SK-MEL-5 (cell line): ENCODE results near the gene TYW1B. TPM values are rescaled to one million over a fixed set of nuclear protein-coding genes. Genes with fewer than 3 reads are reported as not detected.
"Not testable (repeated sequence)": the region's sequence is repeated elsewhere in the genome, so short reads cannot be mapped to it uniquely, and the experiment has no call there.

Source experiments
- DNase-seq: peaks from one replicate; pipeline ENCODE4 v3.0.0-alpha.2; 2016; ENCODE audit warnings: low read depth, low spot score
- in situ Hi-C: cut with HindIII; loops from 2 replicates; pipeline ENCODE4 v1.10.0; 2016; ENCODE audit warnings: low sequenced_read_pairs, high pct_unique_total_duplicates, low pct_unique_long_range_greater_than_20kb
- polyA plus RNA-seq, 2 experiments: library from polyadenylated mRNA; depleted of rRNA; stranded (reverse); fragments of >200 nt; gene quantifications; 2 replicates each; pipeline ENCODE4 v1.2.3, GENCODE V29; 2015
- total RNA-seq: library from RNA; depleted of rRNA; stranded (reverse); fragments of >200 nt; shearing (Covaris generic); gene quantifications from 2 replicates; pipeline ENCODE4 v1.2.3, GENCODE V29; 2014; rRNA removed

Gene TYW1B
- total RNA-seq, result 0.61 and 1.6 TPM in 2 replicates
- polyA plus RNA-seq (2015; cell fraction: cytosol; rRNA removed), result 0.69 and 0.96 TPM in 2 replicates
- polyA plus RNA-seq (2015; cell fraction: nucleus; rRNA removed), result 2.1 and 3.0 TPM in 2 replicates

- DNase-seq, result peak; percentile 99
- in situ Hi-C loops, result not testable (repeated sequence)
Measured at GRCh38 chr7:72827839-72828591, at the start of gene TYW1B. Gene TYW1B (minus strand): TSS chr7:72828200. CDS start chr7:72828075, 125 bp downstream.

- in situ Hi-C loops, DNase-seq: not testable (repeated sequence)
Measured at GRCh38 chr7:72867591-72867990, 39.6 kb upstream of the TYW1B start.

GRCh38 chr7:72858846-72859400, 30.9 kb upstream of the TYW1B start:
- DNase-seq, in situ Hi-C loops: not testable (repeated sequence)

GRCh38 chr7:72857925-72858324, 29.9 kb upstream of the TYW1B start:
- DNase-seq, in situ Hi-C loops: not testable (repeated sequence)

- in situ Hi-C loops, result not testable (repeated sequence)
Measured at GRCh38 chr7:72855261-72855660, 27.3 kb upstream of the TYW1B start.

GRCh38 chr7:72852937-72853336, 24.9 kb upstream of the TYW1B start:
- DNase-seq, in situ Hi-C loops: not testable (repeated sequence)

More at GRCh38 chr7:72855261-72855660, 27.3 kb upstream of the TYW1B start:
- DNase-seq, result not testable (repeated sequence)

- DNase-seq, in situ Hi-C loops: not testable (repeated sequence)
Measured at GRCh38 chr7:72850746-72851145, 22.7 kb upstream of the TYW1B start.

GRCh38 chr7:72844146-72844545, 16.1 kb upstream of the TYW1B start:
- DNase-seq, in situ Hi-C loops: not testable (repeated sequence)

GRCh38 chr7:72843166-72843565, 15.2 kb upstream of the TYW1B start:
- in situ Hi-C loops, DNase-seq: not testable (repeated sequence)

- in situ Hi-C loops, DNase-seq: not testable (repeated sequence)
Measured at GRCh38 chr7:72840966-72841511, 13.0 kb upstream of the TYW1B start.

- DNase-seq, in situ Hi-C loops: not testable (repeated sequence)
Measured at GRCh38 chr7:72838315-72838714, 10.3 kb upstream of the TYW1B start.

- DNase-seq, in situ Hi-C loops: not testable (repeated sequence)
Measured at GRCh38 chr7:72837291-72837690, 9.3 kb upstream of the TYW1B start.

- DNase-seq, in situ Hi-C loops: not testable (repeated sequence)
Measured at GRCh38 chr7:72830567-72830966, 2.6 kb upstream of the TYW1B start.

GRCh38 chr7:72829687-72830354, 1.8 kb upstream of the TYW1B start:
- in situ Hi-C loops, result not testable (repeated sequence)

GRCh38 chr7:72829291-72829686, 1.3 kb upstream of the TYW1B start:
- peak; percentile 100 for DNase-seq
- in situ Hi-C loops, result not testable (repeated sequence)

More at GRCh38 chr7:72829687-72830354, 1.8 kb upstream of the TYW1B start:
- DNase-seq, result peak; percentile 69

GRCh38 chr7:72823765-72824732, 4.0 kb downstream of the TYW1B start:
- in situ Hi-C loops, DNase-seq: not testable (repeated sequence)

- in situ Hi-C loops, DNase-seq: not testable (repeated sequence)
Measured at GRCh38 chr7:72822497-72822896, 5.5 kb downstream of the TYW1B start.
